DMS53 (cell line): Measurements from ENCODE around the gene FGD4.
A peak's percentile ranks its signal among the peaks of the same experiment; 100 is the strongest.

Source experiments
- DNase-seq: peaks from one replicate; lab custom pipeline; 2025; lab: John Stamatoyannopoulos, UW

Gene FGD4

GRCh38 chr12:32399370-32400113, at the start of gene FGD4:
FGD4 (plus strand) TSS chr12:32399558.
- peak; percentile 98 for DNase-seq

- DNase-seq = no peak
Observed at GRCh38 chr12:32353540-32353939, 45.8 kb upstream of the FGD4 start.

GRCh38 chr12:32357601-32358249, 41.6 kb upstream of the FGD4 start:
- no peak for DNase-seq

- DNase-seq = no peak
Observed at GRCh38 chr12:32360956-32361355, 38.4 kb upstream of the FGD4 start.

GRCh38 chr12:32362892-32363291, 36.5 kb upstream of the FGD4 start:
- DNase-seq = no peak

GRCh38 chr12:32365473-32366064, 33.8 kb upstream of the FGD4 start:
- DNase-seq = peak; percentile 87

GRCh38 chr12:32366714-32367113, 32.6 kb upstream of the FGD4 start:
- peak; percentile 37 for DNase-seq

GRCh38 chr12:32367381-32367780, 32.0 kb upstream of the FGD4 start:
- DNase-seq = no peak

GRCh38 chr12:32369202-32369601, 30.2 kb upstream of the FGD4 start:
- DNase-seq = no peak

GRCh38 chr12:32377344-32378055, 21.9 kb upstream of the FGD4 start:
- no peak for DNase-seq

- no peak for DNase-seq
Observed at GRCh38 chr12:32379213-32379612, 20.1 kb upstream of the FGD4 start.

- DNase-seq = no peak
Observed at GRCh38 chr12:32379667-32380066, 19.7 kb upstream of the FGD4 start.

- no peak for DNase-seq
Observed at GRCh38 chr12:32382226-32382625, 17.1 kb upstream of the FGD4 start.

- peak; percentile 97 for DNase-seq
Observed at GRCh38 chr12:32390572-32391219, 8.7 kb upstream of the FGD4 start.

- peak; percentile 22 for DNase-seq
Observed at GRCh38 chr12:32395026-32395425, 4.3 kb upstream of the FGD4 start.

- peak; percentile 31 for DNase-seq
Observed at GRCh38 chr12:32397696-32398095, 1.7 kb upstream of the FGD4 start.

- DNase-seq = peak; percentile 40
Observed at GRCh38 chr12:32398181-32398580, 1.2 kb upstream of the FGD4 start.

- DNase-seq = no peak
Observed at GRCh38 chr12:32398816-32399369, 465 bp upstream of the FGD4 start.

- DNase-seq = peak; percentile 79
Observed at GRCh38 chr12:32400114-32400672, 835 bp downstream of the FGD4 start.

GRCh38 chr12:32400866-32401265, 1.5 kb downstream of the FGD4 start:
- no peak for DNase-seq

- DNase-seq = no peak
Observed at GRCh38 chr12:32402170-32402569, 2.8 kb downstream of the FGD4 start.
